ENCODE results near the gene PRKG1. TPM values are rescaled to one million over a fixed set of nuclear protein-coding genes. Genes with fewer than 3 reads are reported as not detected.

PRKG1 gene
- total RNA-seq, 1 experiment from 2014 or later, result 10.4 TPM

DNA sequence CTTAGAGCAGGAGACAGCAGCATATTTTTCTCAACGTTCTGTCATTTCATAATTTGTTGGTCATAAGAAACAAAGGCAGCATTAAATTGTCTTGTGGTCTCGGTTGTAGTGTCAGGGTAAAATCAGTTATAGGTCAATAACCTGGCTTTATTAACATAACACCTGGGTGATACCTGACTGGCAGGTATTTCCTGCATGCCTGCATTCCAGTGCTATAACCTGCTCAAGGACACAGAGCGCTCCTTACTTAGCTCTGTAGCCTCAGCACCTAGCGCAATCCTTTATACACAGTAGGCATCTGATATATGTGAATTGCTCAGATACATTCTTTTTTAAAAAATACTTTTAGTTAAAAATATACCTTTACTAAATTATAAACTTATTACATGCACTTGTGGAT, 38.9 kb upstream of the PRKG1 start:
- no peak overlapping the region for H3K18ac ChIP-seq (ENCODE audit: insufficient read length, low read depth, low read length)
- Mint-ChIP-seq H3K4me3 (no peak overlapping the region), H3K27ac (no peak overlapping the region), H3K9me3 (no peaks in the 10 kb centered on the region; a peak in 1 of 5 replicates), H3K36me3 (ENCODE audit: insufficient read depth in 1 of 3, low read depth in 3 of 3) (no peaks in the 10 kb centered on the region), H3K27me3 (ENCODE audit: low read depth) (no peaks in the 10 kb centered on the region), H3K4me1 (peaks cover 33 to 40% of the 10 kb centered on the region in 2 experiments)
- H3T11ph ChIP-seq (ENCODE audit: low read length), result no peak overlapping the region
- no peak overlapping the region for H4K5ac ChIP-seq (ENCODE audit: insufficient read length, low read depth, low read length)
- H3K14ac ChIP-seq (ENCODE audit: insufficient read depth, low read length), result no peak overlapping the region
- no peaks in the 10 kb centered on the region for H3K27me3 ChIP-seq (ENCODE audit: insufficient read depth, low read length)
- H3K9me3 ChIP-seq (ENCODE audit: control insufficient read depth, low read depth, low read length), result no peaks in the 10 kb centered on the region
- H3K27ac ChIP-seq (ENCODE audit: insufficient read length, low read depth, low read length), result no peak overlapping the region
- no peak overlapping the region for H4K91ac ChIP-seq (ENCODE audit: insufficient read length, low read depth, low read length)
- H3K4me2 ChIP-seq (ENCODE audit: insufficient read depth, insufficient read length, low read length), result no peak overlapping the region
- H4K20me1 ChIP-seq (ENCODE audit: control insufficient read depth, insufficient read depth, insufficient read length), result no peaks in the 10 kb centered on the region
- no CpG with 5 or more reads among the region's 4 CpGs for WGBS (ENCODE audit: extremely low coverage, insufficient read length, low lambda C conversion rate)
- no peak overlapping the region for H2AFZ ChIP-seq (ENCODE audit: low read length)
- no peak overlapping the region for H4K8ac ChIP-seq (replicated peaks; ENCODE audit: insufficient read length, low read depth, low read length)
- no peak overlapping the region for H2BK5ac ChIP-seq (ENCODE audit: insufficient read length, low read length)
- H3K23ac ChIP-seq (ENCODE audit: insufficient read length, low read depth, low read length), result no peak overlapping the region
- TF ChIP-seq, protein P1, sequence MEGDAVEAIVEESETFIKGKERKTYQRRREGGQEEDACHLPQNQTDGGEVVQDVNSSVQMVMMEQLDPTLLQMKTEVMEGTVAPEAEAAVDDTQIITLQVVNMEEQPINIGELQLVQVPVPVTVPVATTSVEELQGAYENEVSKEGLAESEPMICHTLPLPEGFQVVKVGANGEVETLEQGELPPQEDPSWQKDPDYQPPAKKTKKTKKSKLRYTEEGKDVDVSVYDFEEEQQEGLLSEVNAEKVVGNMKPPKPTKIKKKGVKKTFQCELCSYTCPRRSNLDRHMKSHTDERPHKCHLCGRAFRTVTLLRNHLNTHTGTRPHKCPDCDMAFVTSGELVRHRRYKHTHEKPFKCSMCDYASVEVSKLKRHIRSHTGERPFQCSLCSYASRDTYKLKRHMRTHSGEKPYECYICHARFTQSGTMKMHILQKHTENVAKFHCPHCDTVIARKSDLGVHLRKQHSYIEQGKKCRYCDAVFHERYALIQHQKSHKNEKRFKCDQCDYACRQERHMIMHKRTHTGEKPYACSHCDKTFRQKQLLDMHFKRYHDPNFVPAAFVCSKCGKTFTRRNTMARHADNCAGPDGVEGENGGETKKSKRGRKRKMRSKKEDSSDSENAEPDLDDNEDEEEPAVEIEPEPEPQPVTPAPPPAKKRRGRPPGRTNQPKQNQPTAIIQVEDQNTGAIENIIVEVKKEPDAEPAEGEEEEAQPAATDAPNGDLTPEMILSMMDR (conservative IDR thresholded peaks at IDR 0.05), result no peak
- H3K23me2 ChIP-seq (ENCODE audit: insufficient read length, low read depth, low read length, poor library complexity, severe bottlenecking), result no peaks in the 10 kb centered on the region
- H3K9ac ChIP-seq (ENCODE audit: extremely low read depth, insufficient read length, low read length), result no peak overlapping the region
- H2BK15ac ChIP-seq (ENCODE audit: low read depth, low read length), result no peak overlapping the region
- no peak overlapping the region for H3K4ac ChIP-seq (ENCODE audit: low read depth, low read length)
- H2BK20ac ChIP-seq (ENCODE audit: low read depth, low read length, poor library complexity, severe bottlenecking), result no peak overlapping the region
- H3K79me2 ChIP-seq (ENCODE audit: insufficient read depth, low read length), result no peaks in the 10 kb centered on the region
- no peak overlapping the region for H2BK120ac ChIP-seq (ENCODE audit: low read depth, low read length, poor library complexity, severe bottlenecking)
- DNase-seq, result no peak
- no peak overlapping the region for H2BK12ac ChIP-seq (ENCODE audit: insufficient read length, low read depth, low read length)
- no peak overlapping the region for H3K56ac ChIP-seq (ENCODE audit: insufficient read length, low read depth, low read length)
- H2AK5ac ChIP-seq (ENCODE audit: insufficient read length, low read length), result no peak overlapping the region
- peaks cover 13% of the 10 kb centered on the region for H3K4me1 ChIP-seq (ENCODE audit: insufficient read depth, low read length)
- H3K79me1 ChIP-seq (ENCODE audit: insufficient read depth, low read depth, low read length, poor library complexity, severe bottlenecking), result no peaks in the 10 kb centered on the region

Measured in H9 (cell line).